Astrocyte (in vitro differentiated cells and primary cell): ENCODE results near the gene C1orf159. TPM values are rescaled to one million over a fixed set of nuclear protein-coding genes. Genes with fewer than 3 reads are reported as not detected.

Experiments
- DNase-seq: peaks from one replicate; pipeline ENCODE4 v3.0.0-alpha.2; 2010; ENCODE audit warnings: low read depth
- FAIRE-seq: peaks from 2 replicates; lab custom pipeline; 2011; peaks lifted over from hg19 to GRCh38; lab: Jason Lieb, UNC
- H2AFZ ChIP-seq: 2 replicates; pipeline ENCODE4 v1.6.0; 2012; ENCODE audit warnings: low read depth, low read length, inconsistent platforms
- H3K27ac ChIP-seq: 2 replicates; pipeline ENCODE4 v1.5.1; 2011; ENCODE audit warnings: low read depth, low read length, inconsistent platforms
- H3K27me3 ChIP-seq: 2 replicates; pipeline ENCODE4 v1.6.0; 2011; ENCODE audit warnings: low read length, inconsistent platforms; ENCODE audit not compliant: insufficient read depth
- H3K36me3 ChIP-seq: 2 replicates; pipeline ENCODE4 v1.5.1; 2011; ENCODE audit warnings: low read length, inconsistent platforms; ENCODE audit not compliant: insufficient read depth
- H3K4me1 ChIP-seq: 2 replicates; pipeline ENCODE4 v1.5.1; 2011; ENCODE audit warnings: low read length, inconsistent platforms; ENCODE audit not compliant: insufficient read depth
- H3K4me2 ChIP-seq: 2 replicates; pipeline ENCODE4 v1.6.0; 2012; ENCODE audit warnings: low read length, inconsistent platforms
- H3K4me3 ChIP-seq: 2 replicates; pipeline ENCODE4 v1.5.1; 2011; ENCODE audit warnings: low read depth, mild to moderate bottlenecking, low read length, inconsistent platforms; ENCODE audit not compliant: insufficient read depth
- H3K79me2 ChIP-seq: 2 replicates; pipeline ENCODE4 v1.6.0; 2012; ENCODE audit warnings: mild to moderate bottlenecking, low read length, inconsistent platforms; ENCODE audit not compliant: insufficient read depth
- H3K9ac ChIP-seq: 2 replicates; pipeline ENCODE4 v1.6.0; 2012; ENCODE audit warnings: mild to moderate bottlenecking, low read length, inconsistent platforms
- H3K9me3 ChIP-seq: 2 replicates; pipeline ENCODE4 v1.5.1; 2012; ENCODE audit warnings: low read depth, mild to moderate bottlenecking, low read length, inconsistent platforms; ENCODE audit not compliant: insufficient read depth
- H4K20me1 ChIP-seq: 2 replicates; pipeline ENCODE4 v1.6.0; 2012; ENCODE audit warnings: low read length, inconsistent platforms; ENCODE audit not compliant: insufficient read depth
- H3K27ac Mint-ChIP-seq: one replicate; pipeline ENCODE4 v1.8.0; 2021; ENCODE audit warnings: mild to moderate bottlenecking, mixed read lengths; ENCODE audit not compliant: unreplicated experiment
- H3K27me3 Mint-ChIP-seq: one replicate; pipeline ENCODE4 v1.8.0; 2021; ENCODE audit warnings: low read depth, mixed read lengths; ENCODE audit not compliant: unreplicated experiment
- H3K36me3 Mint-ChIP-seq: one replicate; pipeline ENCODE4 v1.8.0; 2021; ENCODE audit warnings: low read depth, mixed read lengths; ENCODE audit not compliant: unreplicated experiment
- H3K4me1 Mint-ChIP-seq: one replicate; pipeline ENCODE4 v1.8.0; 2021; ENCODE audit warnings: low read depth, mixed read lengths; ENCODE audit not compliant: unreplicated experiment
- H3K4me3 Mint-ChIP-seq: one replicate; pipeline ENCODE4 v1.8.0; 2021; ENCODE audit warnings: mild to moderate bottlenecking, moderate library complexity, mixed read lengths; ENCODE audit not compliant: unreplicated experiment
- H3K9me3 Mint-ChIP-seq: one replicate; pipeline ENCODE4 v1.8.0; 2021; ENCODE audit warnings: mild to moderate bottlenecking, mixed read lengths; ENCODE audit not compliant: unreplicated experiment
- CTCF ChIP-seq: IDR thresholded peaks from 2 replicates; pipeline ENCODE4 v1.5.1; 2011; ENCODE audit warnings: low read depth, mild to moderate bottlenecking, inconsistent platforms, low read length, moderate library complexity; ENCODE audit not compliant: insufficient read depth
- EZH2 ChIP-seq: IDR thresholded peaks from 2 replicates; pipeline ENCODE4 v1.6.1; 2012; ENCODE audit warnings: mild to moderate bottlenecking, low read length, inconsistent platforms; ENCODE audit not compliant: insufficient read depth
- total RNA-seq: library from RNA; stranded (reverse); gene quantifications from 2 replicates; pipeline ENCODE4 v1.2.1, GENCODE V29; 2021

C1orf159 gene
- total RNA-seq, 1 donor from 2014 or later: 13.9 TPM

GRCh38 chr1:1091344-1092148 is 24.3 kb downstream of the C1orf159 start:
- H3K4me2 ChIP-seq: no peak overlapping the region
- H3K4me1 ChIP-seq: no peaks in the 10 kb centered on the region
- Mint-ChIP-seq H3K27me3 (no peaks in the 10 kb centered on the region), H3K36me3 (peaks cover 4% of the 10 kb centered on the region), H3K4me3 (no peak overlapping the region), H3K27ac (no peak overlapping the region), H3K9me3 (no peaks in the 10 kb centered on the region), H3K4me1 (no peaks in the 10 kb centered on the region)
- no peaks in the 10 kb centered on the region for H3K79me2 ChIP-seq
- FAIRE-seq (no peak), DNase-seq (no peak)
- no peak overlapping the region for H2AFZ ChIP-seq
- no peaks in the 10 kb centered on the region for H3K9me3 ChIP-seq
- H3K27me3 ChIP-seq: no peaks in the 10 kb centered on the region
- no peak overlapping the region for H3K9ac ChIP-seq
- H3K27ac ChIP-seq: no peak overlapping the region
- H3K36me3 ChIP-seq: no peaks in the 10 kb centered on the region
- no peaks in the 10 kb centered on the region for H4K20me1 ChIP-seq
- TF ChIP-seq EZH2 (no peak), CTCF (no peak)
- no peak overlapping the region for H3K4me3 ChIP-seq

GRCh38 chr1:1090424-1091343 is 25.2 kb downstream of the C1orf159 start:
- no peak for FAIRE-seq

More at GRCh38 chr1:1090424-1091343, 25.2 kb downstream of the C1orf159 start:
- H3K27ac Mint-ChIP-seq: no peak overlapping the region
- Histone ChIP-seq H3K27me3 (no peaks in the 10 kb centered on the region), H3K9ac (no peak overlapping the region), H2AFZ (no peak overlapping the region), H3K9me3 (no peaks in the 10 kb centered on the region), H3K4me1 (no peaks in the 10 kb centered on the region), H3K4me2 (no peak overlapping the region), H3K27ac (no peak overlapping the region), H4K20me1 (no peaks in the 10 kb centered on the region), H3K4me3 (no peak overlapping the region), H3K36me3 (no peaks in the 10 kb centered on the region), H3K79me2 (no peaks in the 10 kb centered on the region)
- H3K27me3 Mint-ChIP-seq: no peaks in the 10 kb centered on the region
- TF ChIP-seq CTCF (no peak), EZH2 (no peak)
- DNase-seq: no peak
- no peak overlapping the region for H3K4me3 Mint-ChIP-seq
- peaks cover 4% of the 10 kb centered on the region for H3K36me3 Mint-ChIP-seq
- H3K4me1 Mint-ChIP-seq: no peaks in the 10 kb centered on the region
- H3K9me3 Mint-ChIP-seq: no peaks in the 10 kb centered on the region
